Spinal cord (tissue), 10 donors: ENCODE results near the gene PSMD1. TPM values are rescaled to one million over a fixed set of nuclear protein-coding genes. Genes with fewer than 3 reads are reported as not detected.

ENCODE experiments used
- DNase-seq, 6 donors: peaks; one replicate each; pipeline versions ENCODE4 v3.0.0 to v3.0.0-alpha.2; 2013 to 2015; ENCODE audit warnings: low spot score in 6 of 6, low read depth in 4 of 6
- H3K27ac ChIP-seq: one replicate; pipeline ENCODE4 v1.5.1; 2013; ENCODE audit warnings: low read depth, low read length, control low read depth
- H3K27me3 ChIP-seq: one replicate; pipeline ENCODE4 v1.6.1; 2013; ENCODE audit warnings: low read length; ENCODE audit not compliant: control insufficient read depth, insufficient read depth
- H3K36me3 ChIP-seq: one replicate; pipeline ENCODE4 v1.6.1; 2013; ENCODE audit warnings: low read length; ENCODE audit not compliant: control insufficient read depth, insufficient read depth
- H3K4me1 ChIP-seq: one replicate; pipeline ENCODE4 v1.6.1; 2013; ENCODE audit warnings: low read length; ENCODE audit not compliant: control insufficient read depth, insufficient read depth
- H3K4me3 ChIP-seq: one replicate; pipeline ENCODE4 v1.5.1; 2013; ENCODE audit warnings: low read depth, low read length, control low read depth
- H3K9me3 ChIP-seq: one replicate; pipeline ENCODE4 v1.6.1; 2013; ENCODE audit warnings: low read length; ENCODE audit not compliant: control insufficient read depth, insufficient read depth
- WGBS: methylation state at CpG from one replicate; pipeline ENCODE4 v1.1.5; 2013; ENCODE audit warnings: missing lambda C conversion rate; ENCODE audit not compliant: insufficient coverage; 5-methylcytosine and 5-hydroxymethylcytosine counted together
- polyA plus RNA-seq, 2 donors: library from polyadenylated mRNA; unstranded; fragments of 120-200 nt; gene quantifications; one replicate each; pipeline ENCODE4 v1.2.1, GENCODE V29; 2013; ENCODE audit not compliant: insufficient read length in 2 of 2
- total RNA-seq, 2 donors: library from RNA; depleted of rRNA in 1 of 2; stranded (reverse); fragments of 120-200 nt in 1 of 2; fragments of >200 nt in 1 of 2; gene quantifications; one replicate each; pipeline versions ENCODE4 v1.2.3 to v1.2.4, GENCODE V29; 2013 to 2014
- donor health status: healthy.

PSMD1 gene
- total and polyA plus RNA-seq, 4 donors: 101 to 117 (median 104) TPM

GRCh38 chr2:231204581-231204980, 147.9 kb downstream of the PSMD1 start:
- no peak overlapping the region for H3K27ac ChIP-seq
- WGBS: 92% methylated on average over 4 of the region's 5 CpGs

DNA sequence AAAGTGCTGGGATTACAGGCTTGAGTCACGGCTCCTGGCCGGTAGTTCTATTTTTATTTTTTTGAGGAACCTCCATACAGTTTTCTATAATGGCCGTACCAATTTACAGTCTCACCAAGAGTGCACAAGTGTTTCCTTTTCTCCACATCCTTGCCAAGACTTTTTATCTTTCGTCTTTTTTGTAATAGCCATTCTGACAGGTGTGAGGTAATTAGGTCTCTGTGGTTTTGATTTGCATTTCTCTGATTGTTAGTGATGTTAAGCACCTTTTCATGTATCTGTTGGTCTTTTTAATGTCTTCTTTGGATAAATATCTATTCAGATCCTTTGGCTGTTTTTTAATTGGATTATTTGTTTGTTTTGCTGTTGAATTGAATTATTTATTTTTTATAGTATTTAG, 151.1 kb downstream of the PSMD1 start:
- Histone ChIP-seq H3K4me3 (no peak overlapping the region), H3K9me3 (no peaks in the 10 kb centered on the region), H3K4me1 (no peaks in the 10 kb centered on the region), H3K27me3 (no peaks in the 10 kb centered on the region), H3K27ac (no peak overlapping the region), H3K36me3 (peaks cover 37% of the 10 kb centered on the region)
- 85% methylated on average over 2 of the region's 4 CpGs for WGBS
- DNase-seq: no peak

More at GRCh38 chr2:231204581-231204980, 147.9 kb downstream of the PSMD1 start:
- no peak for DNase-seq
- Histone ChIP-seq H3K4me3 (no peak overlapping the region), H3K36me3 (peaks cover 34% of the 10 kb centered on the region), H3K27me3 (no peaks in the 10 kb centered on the region), H3K9me3 (no peaks in the 10 kb centered on the region), H3K4me1 (peaks cover 3% of the 10 kb centered on the region)

DNA sequence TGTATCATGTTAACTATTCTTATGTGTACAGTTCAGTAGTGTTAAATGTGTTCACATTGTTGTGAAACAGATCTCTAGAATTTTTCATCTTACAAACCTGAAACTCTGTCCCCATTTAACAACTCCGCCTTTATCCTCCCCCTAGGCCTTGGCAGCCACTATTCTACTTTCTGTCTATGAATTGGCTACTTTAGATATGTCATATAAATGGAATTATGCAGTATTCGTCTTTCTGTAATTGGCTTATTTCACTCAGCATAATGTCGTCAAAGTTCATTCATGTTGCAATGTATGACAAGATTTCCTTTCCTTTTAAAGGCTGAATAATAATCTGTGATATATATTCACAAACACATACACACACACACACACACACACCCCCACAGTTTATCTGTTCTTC, 154.1 kb downstream of the PSMD1 start:
- no peak for DNase-seq
- Histone ChIP-seq H3K4me3 (no peak overlapping the region), H3K36me3 (peaks cover 37% of the 10 kb centered on the region), H3K27ac (no peak overlapping the region), H3K27me3 (no peaks in the 10 kb centered on the region), H3K4me1 (no peaks in the 10 kb centered on the region), H3K9me3 (no peaks in the 10 kb centered on the region)
- no CpG with 5 or more reads among the region's 3 CpGs for WGBS

GRCh38 chr2:231211486-231211885, 154.8 kb downstream of the PSMD1 start:
- Histone ChIP-seq H3K4me3 (no peak overlapping the region), H3K27me3 (no peaks in the 10 kb centered on the region), H3K27ac (no peak overlapping the region), H3K4me1 (no peaks in the 10 kb centered on the region), H3K36me3 (peaks cover 37% of the 10 kb centered on the region), H3K9me3 (no peaks in the 10 kb centered on the region)
- peak in 1 of 6 donors; percentile 63 for DNase-seq
- no CpG with 5 or more reads among the region's 2 CpGs for WGBS

DNA sequence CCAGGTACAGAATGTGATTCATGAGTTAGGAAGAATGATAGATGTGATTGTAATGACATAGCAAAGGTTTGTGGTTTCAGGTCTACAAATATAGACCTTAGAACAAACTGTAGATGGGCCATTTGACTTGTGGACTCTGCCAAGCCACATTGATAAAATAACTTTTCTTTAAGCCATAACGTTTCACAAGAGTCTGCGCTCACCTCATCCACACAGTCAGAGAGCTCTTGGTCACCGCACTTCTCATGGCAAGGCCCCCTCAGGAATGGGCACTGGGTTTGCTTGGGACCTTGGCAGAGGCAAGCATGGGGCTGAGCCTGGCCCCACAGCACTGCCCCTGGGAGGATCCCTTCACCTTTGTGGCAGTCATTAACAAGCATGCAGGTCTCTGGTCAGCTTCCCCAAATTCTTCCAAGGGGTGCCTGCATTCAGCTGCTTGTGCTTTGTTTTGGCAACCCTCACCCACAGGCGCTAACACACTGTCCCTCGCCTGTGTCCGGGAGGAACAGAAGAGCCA, 155.7 kb downstream of the PSMD1 start:
- Histone ChIP-seq H3K4me3 (no peak overlapping the region), H3K27ac (no peak overlapping the region), H3K36me3 (peaks cover 35% of the 10 kb centered on the region), H3K27me3 (no peaks in the 10 kb centered on the region), H3K4me1 (no peaks in the 10 kb centered on the region), H3K9me3 (no peaks in the 10 kb centered on the region)
- WGBS: 100% methylated on average over 3 of the region's 6 CpGs
- DNase-seq: no peak

DNA sequence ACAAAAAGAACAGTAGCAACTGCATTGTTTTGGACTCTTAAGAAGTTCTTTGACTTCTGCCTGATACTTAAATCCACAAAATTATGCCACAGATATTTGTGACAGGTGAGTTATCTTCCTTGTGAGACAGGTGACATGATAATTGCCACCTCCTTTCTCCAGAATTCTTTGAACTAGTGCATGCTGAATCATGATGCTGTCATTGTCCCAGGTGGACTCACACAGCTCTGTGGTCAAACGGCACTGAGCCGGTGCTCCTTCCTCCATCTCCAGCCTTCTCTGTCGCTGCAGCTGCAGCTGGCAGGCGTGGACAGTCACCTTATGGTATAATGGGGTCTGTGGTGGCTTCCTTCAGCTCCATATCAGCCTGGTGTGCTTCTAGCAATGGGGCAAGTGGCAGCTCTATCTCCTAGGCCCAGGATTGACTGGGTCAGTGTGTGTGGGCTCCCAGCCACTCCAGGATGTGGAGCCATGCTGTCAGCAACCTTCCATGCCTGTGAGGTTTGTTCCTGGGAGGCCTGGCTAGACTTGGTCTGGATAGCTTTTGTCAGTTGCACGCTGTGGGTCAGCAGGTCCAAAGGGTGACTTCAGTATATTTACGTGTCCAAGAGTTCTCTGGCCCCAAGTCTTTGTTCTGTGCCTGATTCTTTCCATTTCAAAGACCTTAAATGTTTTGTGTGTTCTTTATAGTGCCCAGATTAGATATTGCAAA, 157.4 kb downstream of the PSMD1 start:
- no peak for DNase-seq
- H3K36me3 ChIP-seq: peaks cover 29% of the 10 kb centered on the region
- H3K27me3 ChIP-seq: no peaks in the 10 kb centered on the region
- no peaks in the 10 kb centered on the region for H3K4me1 ChIP-seq
- no CpG with 5 or more reads among the region's 6 CpGs for WGBS
- H3K4me3 ChIP-seq: no peak overlapping the region
- no peaks in the 10 kb centered on the region for H3K9me3 ChIP-seq
- no peak overlapping the region for H3K27ac ChIP-seq

DNA sequence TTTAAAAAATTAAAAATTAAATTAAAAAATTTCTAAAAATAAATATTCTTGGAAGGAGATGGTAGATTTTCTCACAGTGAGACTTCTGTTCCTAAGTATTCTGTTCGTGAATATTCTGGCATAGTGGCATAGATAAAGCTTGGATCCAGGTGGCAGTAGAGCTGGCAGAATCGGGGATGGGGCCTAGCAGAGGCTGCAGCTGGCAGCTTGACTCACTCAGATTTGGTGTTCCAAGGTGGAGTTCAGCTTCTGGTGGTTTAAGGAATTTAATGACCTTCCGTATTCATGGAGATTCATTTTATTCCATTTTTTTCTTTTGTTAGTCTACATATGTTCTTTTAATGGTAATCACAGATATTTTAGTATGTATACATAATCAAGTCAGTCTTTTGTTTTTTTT, 161.7 kb downstream of the PSMD1 start:
- 44% methylated on average over 1 of the region's 3 CpGs for WGBS
- Histone ChIP-seq H3K4me1 (no peaks in the 10 kb centered on the region), H3K9me3 (no peaks in the 10 kb centered on the region), H3K36me3 (peaks cover 31% of the 10 kb centered on the region), H3K4me3 (no peak overlapping the region), H3K27ac (no peak overlapping the region), H3K27me3 (no peaks in the 10 kb centered on the region)
- DNase-seq: peak in 1 of 6 donors; percentile 36

GRCh38 chr2:231219289-231219688, 162.6 kb downstream of the PSMD1 start:
- Histone ChIP-seq H3K36me3 (peaks cover 27% of the 10 kb centered on the region), H3K9me3 (no peaks in the 10 kb centered on the region), H3K4me3 (no peak overlapping the region), H3K4me1 (no peaks in the 10 kb centered on the region), H3K27ac (no peak overlapping the region), H3K27me3 (no peaks in the 10 kb centered on the region)
- 80% methylated on average over 1 of the region's 3 CpGs for WGBS
- DNase-seq: no peak

- H3K4me1 ChIP-seq: no peaks in the 10 kb centered on the region
- H3K9me3 ChIP-seq: no peaks in the 10 kb centered on the region
- no peak overlapping the region for H3K4me3 ChIP-seq
- 100% methylated on average over 2 of the region's 3 CpGs for WGBS
- H3K27ac ChIP-seq: no peak overlapping the region
- peaks cover 17% of the 10 kb centered on the region for H3K36me3 ChIP-seq
- no peaks in the 10 kb centered on the region for H3K27me3 ChIP-seq
- no peak for DNase-seq
Observed at GRCh38 chr2:231221761-231222160, 165.1 kb downstream of the PSMD1 start.
